Prostate gland (tissue), 2 donors: ENCODE results near the gene DLG2. TPM values are rescaled to one million over a fixed set of nuclear protein-coding genes. Genes with fewer than 3 reads are reported as not detected.

Experiments
- DNase-seq: peaks from one replicate; pipeline ENCODE4 v3.0.0-alpha.2; 2019; ENCODE audit warnings: low spot score
- H3K27ac ChIP-seq, 2 donors: fragments of 200-600 bp; sonication (generic); 2 replicates each; pipeline ENCODE4 v1.5.1; 2017 to 2019
- H3K27me3 ChIP-seq: fragments of 200-600 bp; sonication (generic); replicated peaks from 2 replicates; pipeline ENCODE4 v1.5.1; 2019; ENCODE audit not compliant: insufficient read depth
- H3K36me3 ChIP-seq, 2 donors: fragments of 200-600 bp; sonication (generic); 1 replicate in 1 of 2; 2 replicates in 1 of 2; pipeline versions ENCODE4 v1.5.1 to v1.8.1; 2017 to 2019
- H3K4me1 ChIP-seq: fragments of 200-600 bp; sonication (generic); replicated peaks from 2 replicates; pipeline ENCODE4 v1.5.1; 2019
- H3K4me3 ChIP-seq, 2 donors: fragments of 200-600 bp; sonication (generic); 2 replicates each; pipeline ENCODE4 v1.5.1; 2017 to 2019
- H3K9me3 ChIP-seq: fragments of 200-600 bp; sonication (generic); 2 replicates; pipeline ENCODE4 v1.5.1; 2017
- POLR2A ChIP-seq: fragments of 450-650 bp; IDR thresholded peaks from one replicate; pipeline ENCODE4 v1.6.1; 2016; ENCODE audit warnings: antibody characterized with exemption, mild to moderate bottlenecking
- POLR2AphosphoS5 ChIP-seq: sonication (generic); formaldehyde crosslinking; IDR thresholded peaks from one replicate; pipeline ENCODE4 v1.6.1; 2017; ENCODE audit warnings: antibody characterized with exemption
- WGBS: methylation state at CpG from one replicate; pipeline ENCODE4 v1.1.5; 2018; 5-methylcytosine and 5-hydroxymethylcytosine counted together
- intact Hi-C: fragments of 100-400 bp; cut with DNase I; formaldehyde crosslinking; loops from one replicate; pipeline ENCODE4 v1.14.2; 2022
- total RNA-seq, 2 donors: library from RNA; depleted of rRNA; stranded (reverse); fragments of >200 nt; gene quantifications; one replicate each; pipeline ENCODE4 v1.1.0, GENCODE V29; 2016
- TF ChIP-seq, protein P1 (sequence below), 4 experiments: fragments of 200-600 bp in 2 of 4; fragments of 450-650 bp in 2 of 4; sonication (generic) in 2 of 4; IDR thresholded peaks; 1 replicate in 3 of 4; 2 replicates in 1 of 4; pipeline ENCODE4 v1.5.1; 2016 to 2019; ENCODE audit warnings: antibody characterized with exemption in 4 of 4, mild to moderate bottlenecking in 2 of 4, moderate library complexity in 2 of 4

The DLG2 gene
- total RNA-seq, 2 donors from 2014 or later, result 9.8 to 16.2 TPM

DNA sequence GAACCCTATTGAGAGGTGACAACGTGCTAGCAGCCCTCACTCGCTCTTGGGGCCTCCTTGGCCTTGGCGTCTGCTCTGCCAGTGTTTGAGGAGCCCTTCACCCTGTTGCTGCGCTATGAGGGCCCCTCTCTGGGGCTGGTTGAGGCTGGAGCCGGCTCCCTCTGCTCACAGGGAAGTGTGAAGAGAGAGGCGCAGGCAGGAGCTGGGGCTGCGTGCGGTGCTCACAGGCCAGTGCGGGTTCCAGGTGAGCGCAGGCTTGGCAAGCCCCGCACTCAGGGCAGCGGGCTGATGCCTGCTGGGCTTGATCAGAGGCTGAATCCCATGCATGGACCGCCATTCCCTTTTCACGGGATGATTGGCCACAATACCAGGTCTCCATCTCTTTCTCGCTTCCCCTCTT lies 90.7 kb downstream of the DLG2 start:
- TF ChIP-seq POLR2A, result no peak
- TF ChIP-seq, protein P1, sequence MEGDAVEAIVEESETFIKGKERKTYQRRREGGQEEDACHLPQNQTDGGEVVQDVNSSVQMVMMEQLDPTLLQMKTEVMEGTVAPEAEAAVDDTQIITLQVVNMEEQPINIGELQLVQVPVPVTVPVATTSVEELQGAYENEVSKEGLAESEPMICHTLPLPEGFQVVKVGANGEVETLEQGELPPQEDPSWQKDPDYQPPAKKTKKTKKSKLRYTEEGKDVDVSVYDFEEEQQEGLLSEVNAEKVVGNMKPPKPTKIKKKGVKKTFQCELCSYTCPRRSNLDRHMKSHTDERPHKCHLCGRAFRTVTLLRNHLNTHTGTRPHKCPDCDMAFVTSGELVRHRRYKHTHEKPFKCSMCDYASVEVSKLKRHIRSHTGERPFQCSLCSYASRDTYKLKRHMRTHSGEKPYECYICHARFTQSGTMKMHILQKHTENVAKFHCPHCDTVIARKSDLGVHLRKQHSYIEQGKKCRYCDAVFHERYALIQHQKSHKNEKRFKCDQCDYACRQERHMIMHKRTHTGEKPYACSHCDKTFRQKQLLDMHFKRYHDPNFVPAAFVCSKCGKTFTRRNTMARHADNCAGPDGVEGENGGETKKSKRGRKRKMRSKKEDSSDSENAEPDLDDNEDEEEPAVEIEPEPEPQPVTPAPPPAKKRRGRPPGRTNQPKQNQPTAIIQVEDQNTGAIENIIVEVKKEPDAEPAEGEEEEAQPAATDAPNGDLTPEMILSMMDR (IDR thresholded peaks at IDR 0.05), result no peak
- no peak for TF ChIP-seq POLR2AphosphoS5

DNA sequence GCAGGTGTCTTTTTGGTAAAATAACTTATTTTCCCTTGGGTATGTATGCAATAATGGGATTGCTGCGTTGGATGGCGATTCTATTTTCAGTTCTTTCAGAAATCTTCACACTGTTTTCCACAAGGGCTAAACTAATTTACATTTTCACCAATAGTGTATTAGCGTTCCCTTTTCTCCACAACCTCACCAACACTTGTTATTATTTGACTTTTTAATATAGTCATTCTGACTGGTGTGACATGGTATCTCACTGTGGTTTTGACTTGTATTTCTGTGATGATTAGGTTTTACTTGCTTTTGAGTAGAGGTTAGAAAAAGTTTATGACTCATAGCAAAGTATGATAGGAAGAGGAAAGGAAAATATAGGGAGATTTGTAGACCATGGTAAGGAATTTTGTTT lies 92.3 kb downstream of the DLG2 start:
- Histone ChIP-seq H3K4me1 (no peaks in the 10 kb centered on the region), H3K27ac (no peak overlapping the region), H3K9me3 (no peaks in the 10 kb centered on the region), H3K36me3 (no peaks in the 10 kb centered on the region), H3K27me3 (no peaks in the 10 kb centered on the region), H3K4me3 (no peak overlapping the region)
- intact Hi-C loops, result no loop called here
- TF ChIP-seq, protein P1 (IDR thresholded peaks at IDR 0.05), result no peak
- no peak for TF ChIP-seq POLR2A
- TF ChIP-seq POLR2AphosphoS5, result no peak
- WGBS, result 96% methylated on average over 3 of the region's 3 CpGs
- DNase-seq, result no peak

More for the DNA sequence above, 90.7 kb downstream of the DLG2 start:
- Histone ChIP-seq H3K9me3 (no peaks in the 10 kb centered on the region), H3K36me3 (no peaks in the 10 kb centered on the region), H3K4me3 (no peak overlapping the region), H3K4me1 (no peaks in the 10 kb centered on the region), H3K27ac (no peak overlapping the region), H3K27me3 (no peaks in the 10 kb centered on the region)
- intact Hi-C loops, result no loop called here
- 96% methylated on average over 15 of the region's 15 CpGs for WGBS
- no peak for DNase-seq

DNA sequence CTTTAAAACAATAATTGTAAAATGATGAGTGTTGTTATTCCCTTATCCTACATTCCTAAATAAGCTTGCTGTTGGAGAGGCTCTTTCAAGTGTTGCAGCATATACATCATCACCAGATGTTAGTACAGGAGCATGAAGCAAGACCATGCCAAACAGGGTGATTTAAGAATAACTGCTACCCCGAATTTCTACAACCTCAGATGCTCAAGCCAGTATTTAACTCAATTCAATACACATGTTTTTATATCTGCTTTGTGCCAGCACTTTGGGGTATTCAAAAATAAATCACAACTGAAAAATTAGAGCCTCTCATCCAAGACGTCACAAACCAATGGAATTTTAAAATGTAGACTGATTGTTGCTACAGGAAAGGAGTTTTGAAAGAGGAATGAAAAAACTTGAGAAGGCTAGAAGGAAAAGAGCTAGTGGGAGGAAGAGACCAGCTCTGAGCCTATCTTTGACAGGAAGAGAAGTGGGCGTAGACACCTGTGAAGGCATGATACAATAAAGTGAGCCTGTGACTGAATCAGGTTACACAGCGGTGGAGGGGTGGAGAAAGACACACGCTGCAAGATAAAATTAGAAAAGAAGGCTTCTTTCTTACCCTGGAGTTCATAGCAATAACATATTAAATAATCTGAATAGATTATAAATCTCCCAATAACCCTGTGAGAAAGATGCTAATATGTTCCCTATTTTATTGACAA lies 95.8 kb downstream of the DLG2 start:
- no peak for DNase-seq
- intact Hi-C loops, result no loop called here
- no peak for TF ChIP-seq POLR2A
- TF ChIP-seq, protein P1 (IDR thresholded peaks at IDR 0.05), result no peak
- TF ChIP-seq POLR2AphosphoS5, result no peak
- Histone ChIP-seq H3K36me3 (no peaks in the 10 kb centered on the region), H3K4me3 (no peak overlapping the region), H3K9me3 (no peaks in the 10 kb centered on the region), H3K27me3 (no peaks in the 10 kb centered on the region), H3K4me1 (no peaks in the 10 kb centered on the region), H3K27ac (no peak overlapping the region)
- WGBS, result 32% methylated on average over 5 of the region's 5 CpGs

DNA sequence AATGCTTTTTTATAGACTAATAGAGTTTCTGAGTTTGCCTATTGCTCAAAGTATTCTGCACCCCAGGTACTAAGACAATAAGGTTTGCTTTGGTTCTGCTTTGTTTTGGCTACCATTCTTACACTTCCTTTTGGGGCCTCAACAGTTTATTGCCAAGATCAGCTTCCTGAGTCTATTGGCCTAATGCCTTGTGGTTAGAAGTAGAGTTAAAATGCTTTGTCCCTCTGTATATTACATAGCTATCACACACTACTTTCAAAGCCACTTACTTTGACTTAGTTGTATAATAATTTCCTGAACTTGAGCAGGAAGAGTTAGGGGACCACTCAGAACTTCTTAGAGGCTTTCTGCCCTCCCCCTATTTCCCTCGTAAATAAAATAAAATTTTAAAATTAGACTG lies 96.5 kb downstream of the DLG2 start:
- intact Hi-C loops, result no loop called here
- Histone ChIP-seq H3K36me3 (no peaks in the 10 kb centered on the region), H3K4me1 (no peaks in the 10 kb centered on the region), H3K9me3 (no peaks in the 10 kb centered on the region), H3K27ac (no peak overlapping the region), H3K27me3 (no peaks in the 10 kb centered on the region), H3K4me3 (no peak overlapping the region)
- no peak for DNase-seq
- TF ChIP-seq, protein P1 (IDR thresholded peaks at IDR 0.05), result no peak
- TF ChIP-seq POLR2A (no peak), POLR2AphosphoS5 (no peak)
- WGBS, result 81% methylated on average over 1 of the region's 1 CpG

DNA sequence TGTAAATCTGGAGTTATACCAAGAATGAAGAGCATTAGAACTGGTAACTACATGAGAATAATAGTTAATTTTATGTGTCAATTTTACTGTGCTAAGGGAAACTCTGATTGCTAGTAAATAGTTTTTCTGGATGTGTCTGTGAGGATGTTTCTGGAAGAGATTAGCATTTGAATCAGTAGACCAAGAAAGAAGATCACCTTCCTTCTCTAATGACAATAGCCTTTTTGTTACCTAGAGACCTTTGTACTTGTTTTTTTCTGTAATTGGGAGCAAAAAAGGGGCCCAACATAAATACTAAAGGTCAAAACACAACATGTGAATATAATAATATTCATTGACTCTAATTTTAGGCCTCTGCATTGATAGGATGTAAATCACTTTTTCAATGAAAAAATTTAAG lies 100.6 kb downstream of the DLG2 start:
- intact Hi-C loops, result no loop called here
- H3K27me3 ChIP-seq, result no peaks in the 10 kb centered on the region
- H3K4me1 ChIP-seq, result no peaks in the 10 kb centered on the region
- H3K4me3 ChIP-seq, result no peak overlapping the region
- no peak for DNase-seq
- no peaks in the 10 kb centered on the region for H3K36me3 ChIP-seq
- TF ChIP-seq POLR2AphosphoS5 (no peak), POLR2A (no peak)
- TF ChIP-seq, protein P1 (IDR thresholded peaks at IDR 0.05), result no peak
- H3K9me3 ChIP-seq, result no peaks in the 10 kb centered on the region
- H3K27ac ChIP-seq, result no peak overlapping the region
